T-helper 1 cell (primary cell): ENCODE data around the gene KIAA0040.

ENCODE experiments used
- DNase-seq, 5 donors: peaks; one replicate each; pipeline ENCODE4 v3.0.0-alpha.2; 2012 to 2020
- total RNA-seq, 4 donors: gene quantifications; one replicate each; lab custom pipeline; 2026; lab: John Stamatoyannopoulos, UW

Gene KIAA0040
- total RNA-seq, result 35.2 to 81.4 (median 67.6) reads per million in 4 donors

DNA sequence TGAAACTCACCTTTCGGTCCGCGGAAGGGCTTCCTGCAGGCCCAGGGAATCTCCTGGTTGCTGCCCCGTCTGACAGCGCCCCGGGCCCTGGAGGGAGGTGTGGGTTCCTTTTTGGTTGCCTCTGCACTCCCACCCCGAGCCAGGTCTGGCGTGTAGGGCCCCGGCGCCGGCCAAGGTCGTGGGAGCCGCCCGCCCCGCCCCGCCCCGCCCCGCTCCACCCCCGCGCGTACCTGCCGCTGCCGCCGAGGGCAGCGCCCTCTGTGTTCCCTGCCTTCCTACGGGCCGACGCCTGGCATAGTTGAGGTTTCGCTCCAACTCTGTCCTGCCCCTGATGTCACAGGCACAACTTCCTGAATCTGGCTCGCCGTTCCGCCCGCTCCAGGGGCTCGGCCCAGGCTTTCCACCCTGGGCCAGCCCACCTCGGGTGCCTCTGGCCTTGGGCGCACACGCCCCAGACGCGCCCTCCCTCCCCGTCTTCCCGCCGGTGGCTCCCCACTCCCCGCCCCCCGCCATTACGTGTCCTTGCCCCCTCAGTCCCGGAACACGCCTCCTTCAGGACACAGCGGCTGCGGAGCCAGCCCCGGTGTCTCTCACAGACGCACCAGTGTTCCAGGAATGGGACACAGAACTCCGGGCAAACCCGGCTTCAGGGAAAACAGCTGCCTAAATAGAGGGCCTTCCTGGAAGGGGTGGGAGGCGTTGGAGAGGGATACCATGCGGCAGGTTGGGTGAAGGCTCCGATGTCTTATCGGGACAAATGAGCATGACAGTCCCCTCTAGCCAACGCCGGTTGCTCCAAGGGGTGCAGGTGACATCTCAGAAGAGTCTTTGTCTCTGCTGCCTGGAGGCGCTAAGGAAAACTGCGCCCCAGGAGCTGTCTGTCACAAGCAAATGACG is at the start of gene KIAA0040:
TSS of gene KIAA0040 (minus strand) at position 147 of the 897 bp plus-strand sequence. CDS start 31,763 bp downstream, outside the sequence.
- peak; percentile 41 to 72 (median 53) for DNase-seq

DNA sequence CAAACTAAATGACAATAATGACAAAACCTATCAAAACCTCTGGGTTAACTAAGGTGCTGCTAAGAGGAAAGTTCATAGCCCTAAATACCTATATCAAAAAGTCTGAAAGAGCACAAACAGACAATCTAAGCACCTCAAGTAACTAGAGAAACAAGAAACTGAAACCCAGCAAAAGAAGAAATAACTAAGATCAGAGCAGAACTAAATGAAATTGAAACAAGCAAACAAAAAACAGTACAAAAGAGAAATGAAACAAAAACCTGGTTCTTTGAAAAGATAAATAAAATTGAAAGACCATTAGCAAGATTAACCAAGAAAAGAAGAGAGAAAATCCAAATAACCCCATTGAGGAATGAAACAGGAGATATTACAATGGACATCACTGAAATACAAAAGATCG is 44.8 kb upstream of the KIAA0040 start:
- peak in 1 of 5 donors; percentile 8 for DNase-seq

DNA sequence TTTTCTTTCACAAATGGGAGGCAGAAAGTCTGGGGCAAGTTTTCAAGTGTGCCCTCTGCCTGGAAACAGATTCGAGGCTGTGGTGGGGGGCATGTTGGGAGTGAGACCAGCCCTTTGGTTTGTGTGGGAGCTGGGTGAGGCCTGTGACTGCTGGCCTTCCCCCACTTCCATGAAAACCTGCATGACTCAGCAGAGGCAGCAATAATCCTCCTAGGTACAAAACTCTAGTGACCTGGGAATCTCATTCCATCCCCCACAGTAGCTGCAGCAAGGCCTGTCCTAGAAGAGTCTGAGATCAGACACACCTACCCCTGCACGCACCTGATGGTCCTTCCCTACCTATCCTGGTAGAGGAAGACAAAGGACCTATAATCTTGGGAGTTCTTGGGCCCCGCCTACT is 42.1 kb upstream of the KIAA0040 start:
- no peak for DNase-seq

DNA sequence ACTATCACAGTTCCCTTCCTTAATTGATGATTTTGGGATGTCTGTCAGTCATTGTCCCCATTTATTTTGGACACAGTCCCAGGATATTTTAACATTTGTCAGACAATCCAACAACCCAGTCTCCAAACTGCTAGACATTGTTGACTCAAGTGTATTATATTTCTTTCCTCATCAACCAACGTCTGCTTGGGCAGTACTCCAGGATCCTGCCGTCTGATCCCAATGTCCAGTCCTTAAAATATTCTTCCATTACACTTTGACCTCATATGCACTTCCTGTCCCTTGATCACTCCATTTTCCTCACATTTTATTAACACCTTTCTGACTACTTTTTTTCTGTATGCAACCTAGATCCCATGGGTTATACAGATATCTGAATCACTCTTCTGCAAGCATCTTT is 39.8 kb upstream of the KIAA0040 start:
- no peak for DNase-seq

DNA sequence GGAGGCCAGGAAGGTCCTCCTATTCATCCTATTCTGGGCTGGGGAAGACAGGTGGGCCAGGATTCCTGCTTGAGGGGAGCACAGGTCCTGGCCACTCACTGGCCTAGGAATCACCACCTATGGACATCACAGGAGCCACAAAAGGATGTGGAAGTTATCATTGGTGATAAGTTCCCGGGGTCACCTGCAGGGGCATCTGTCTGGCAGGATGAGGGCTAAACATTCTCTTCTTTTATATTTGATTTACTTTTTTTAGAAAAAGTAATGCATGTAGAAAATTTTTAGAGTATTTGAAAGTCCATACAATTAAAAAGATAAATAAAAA is 33.2 kb upstream of the KIAA0040 start:
- no peak for DNase-seq

DNA sequence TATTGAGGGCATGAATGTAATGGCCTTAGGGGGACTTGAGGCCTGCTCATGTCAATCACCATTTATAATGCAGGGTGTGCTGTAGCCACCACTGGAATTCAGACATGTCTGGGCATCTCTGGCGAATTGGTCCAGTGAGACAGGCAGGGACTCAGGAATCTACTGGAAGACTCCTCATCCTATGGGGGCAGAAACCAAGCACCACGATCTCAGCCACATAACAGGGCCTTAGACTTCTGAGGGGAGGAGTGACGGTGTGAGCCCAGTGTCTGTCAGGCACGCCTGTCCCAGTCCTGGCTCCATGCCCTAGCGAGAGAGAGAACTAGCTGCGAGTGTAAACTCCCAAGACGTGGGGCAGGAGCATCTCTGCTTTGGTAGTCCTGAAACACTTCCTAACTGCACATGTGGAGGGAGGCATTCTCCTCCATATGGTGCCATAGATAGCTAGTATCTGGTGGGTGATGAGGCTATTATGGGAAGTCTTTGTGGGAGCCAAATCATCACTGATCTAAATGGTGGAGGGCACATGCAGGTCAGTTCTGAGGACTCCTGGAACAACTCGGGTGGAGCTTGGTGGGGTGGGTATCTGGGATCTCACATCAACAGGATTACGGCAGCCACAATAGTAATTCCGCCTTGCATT is 29.8 kb upstream of the KIAA0040 start:
- DNase-seq, result no peak

DNA sequence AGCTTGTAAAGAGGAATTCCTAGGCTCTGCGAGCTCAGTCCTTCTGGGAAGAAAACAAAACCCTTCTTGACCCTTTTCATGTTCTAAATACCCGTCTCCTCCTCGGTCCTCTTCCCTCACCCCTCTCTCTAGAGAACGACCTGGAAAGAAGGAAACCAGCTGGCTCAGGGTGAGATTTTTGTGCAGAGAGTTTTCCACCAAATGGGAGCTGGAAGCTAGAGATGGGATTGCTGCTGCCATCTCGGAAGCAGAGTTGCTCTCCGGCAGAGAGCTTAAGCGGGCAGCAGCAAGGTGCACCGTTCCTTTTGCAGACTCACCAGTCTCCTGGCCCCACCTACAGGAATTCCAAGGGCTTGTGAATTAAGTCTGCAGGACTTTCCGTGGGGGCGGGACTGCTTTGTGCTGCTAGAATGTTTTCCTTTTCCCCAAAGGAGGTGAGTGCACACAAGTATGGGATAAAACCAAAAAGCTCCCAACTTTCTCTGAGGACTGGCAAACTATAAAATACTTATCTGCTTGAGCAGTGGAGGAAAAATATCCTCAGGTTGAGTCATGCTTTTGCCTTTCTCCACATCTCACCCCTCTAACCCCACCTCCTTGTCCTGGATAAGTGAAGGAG is 29.1 kb upstream of the KIAA0040 start:
- DNase-seq, result no peak

DNA sequence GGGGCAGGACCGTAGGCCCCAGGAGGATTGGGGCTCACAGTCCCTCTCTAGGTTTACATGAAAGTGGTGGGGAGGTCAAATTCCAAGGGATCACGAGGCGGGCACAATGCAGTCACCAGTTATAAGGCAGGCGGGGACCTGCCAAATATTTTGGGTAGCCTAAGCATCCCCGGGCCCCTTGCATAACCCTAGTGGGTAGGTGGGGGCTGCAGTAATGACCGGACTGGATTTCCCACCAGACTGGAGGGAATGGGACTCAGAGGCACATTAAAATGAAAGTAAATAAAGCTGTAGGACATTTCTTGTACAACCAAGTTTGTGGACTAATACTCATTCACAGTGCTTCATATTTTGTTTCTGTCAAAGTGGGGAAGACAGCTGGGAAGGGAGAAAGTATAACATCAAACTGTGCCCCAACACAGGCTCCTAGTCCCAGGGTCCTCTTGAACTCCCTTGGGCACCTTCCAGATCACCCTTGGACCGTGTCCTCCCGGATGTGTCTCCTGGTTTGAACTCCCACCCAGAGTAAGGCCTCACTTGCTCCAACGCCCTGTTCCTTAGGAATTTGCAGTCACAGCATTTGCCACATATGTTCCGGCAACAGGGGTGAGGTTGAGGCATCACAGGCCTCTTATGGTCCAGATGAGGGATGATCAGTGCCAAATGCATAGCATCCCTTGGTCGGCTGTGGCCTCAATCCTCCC is 28.4 kb upstream of the KIAA0040 start:
- no peak for DNase-seq

DNA sequence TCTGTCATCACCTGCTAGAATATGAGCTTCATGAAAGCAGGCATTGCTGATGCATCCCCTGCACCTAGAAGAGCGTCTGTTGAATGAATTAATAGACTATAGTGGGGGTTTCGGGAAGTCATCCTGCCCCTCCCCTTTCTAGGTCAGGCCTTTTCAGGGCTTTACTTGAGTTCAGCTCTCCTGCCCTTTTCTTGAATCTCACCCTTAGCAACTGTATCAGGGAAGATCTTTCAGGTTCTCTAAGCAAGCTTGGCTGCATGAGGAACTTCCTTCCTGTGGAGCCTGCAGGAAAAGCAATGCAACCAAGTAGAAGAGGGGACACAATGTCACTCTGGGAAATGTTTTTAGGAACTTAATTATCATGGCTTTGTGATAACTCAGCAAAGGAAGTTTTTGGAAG is 27.2 kb upstream of the KIAA0040 start:
- DNase-seq, result no peak

DNA sequence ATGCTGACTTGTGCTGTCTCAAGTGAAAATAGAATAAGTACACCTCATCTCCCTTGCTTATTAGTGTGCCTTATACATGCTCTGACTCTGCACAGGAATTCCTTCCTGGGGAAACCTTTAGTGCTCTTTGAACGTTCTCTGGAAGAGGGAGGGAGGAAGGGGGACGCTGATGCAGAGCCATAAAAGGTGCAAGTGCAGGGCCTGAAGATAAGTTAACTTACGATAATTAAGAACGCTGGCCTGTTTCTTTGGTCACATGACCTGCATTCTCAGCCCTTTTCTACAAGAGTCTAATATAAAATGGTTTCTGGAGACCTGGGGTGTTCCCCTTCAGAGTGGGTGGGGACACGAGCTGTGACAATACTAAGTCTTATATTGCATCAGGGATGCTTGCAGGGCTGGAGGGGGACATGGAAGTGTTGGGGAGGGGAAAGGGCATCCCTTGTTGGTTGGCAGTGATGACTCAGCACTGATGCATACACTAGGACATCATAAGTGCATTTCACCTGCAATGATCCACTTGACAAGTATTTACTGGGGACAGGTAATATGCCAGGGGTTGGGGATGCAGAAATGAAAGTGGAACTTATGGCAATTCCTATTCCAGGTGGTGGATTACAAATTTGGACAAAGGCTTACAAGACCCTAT is 26.3 kb upstream of the KIAA0040 start:
- no peak for DNase-seq

DNA sequence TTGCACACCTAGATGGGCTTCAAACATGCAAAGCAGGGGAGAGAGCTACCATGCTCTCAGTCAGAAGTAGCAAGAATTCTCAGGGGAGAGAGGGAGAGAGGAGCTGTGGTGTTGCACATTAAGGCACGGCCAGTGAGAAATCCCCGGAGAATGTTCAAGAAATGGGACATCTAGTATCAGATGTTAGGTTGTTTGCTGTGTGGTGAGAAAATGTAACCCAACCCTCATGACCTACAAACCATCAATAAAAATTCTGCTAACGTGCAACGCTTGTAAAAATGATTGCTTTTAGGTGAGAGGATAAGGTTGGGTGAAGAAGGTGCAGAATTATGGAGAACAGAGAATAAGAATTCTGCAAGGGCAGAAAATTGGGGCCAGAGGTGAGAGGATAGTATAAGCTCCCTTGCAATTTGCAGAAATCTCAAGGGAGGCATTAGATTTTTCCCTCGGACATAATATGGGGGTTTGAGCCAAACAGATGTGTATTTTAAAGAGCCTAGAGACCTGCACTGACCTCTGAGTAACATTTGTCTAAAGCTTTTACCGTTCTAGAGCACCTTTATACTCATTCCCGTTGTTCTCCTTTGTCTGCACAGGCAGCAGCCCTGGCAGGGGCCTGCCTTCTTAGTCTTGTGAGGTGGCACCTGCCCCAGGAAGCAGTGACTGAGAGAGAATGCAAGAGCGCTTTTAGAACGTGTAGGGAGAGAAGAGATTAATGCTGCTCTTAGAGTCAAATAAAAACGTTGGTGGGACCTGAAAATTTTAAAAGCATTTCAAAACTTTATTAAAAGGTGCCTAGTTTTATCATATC is 25.4 kb upstream of the KIAA0040 start:
- no peak for DNase-seq

DNA sequence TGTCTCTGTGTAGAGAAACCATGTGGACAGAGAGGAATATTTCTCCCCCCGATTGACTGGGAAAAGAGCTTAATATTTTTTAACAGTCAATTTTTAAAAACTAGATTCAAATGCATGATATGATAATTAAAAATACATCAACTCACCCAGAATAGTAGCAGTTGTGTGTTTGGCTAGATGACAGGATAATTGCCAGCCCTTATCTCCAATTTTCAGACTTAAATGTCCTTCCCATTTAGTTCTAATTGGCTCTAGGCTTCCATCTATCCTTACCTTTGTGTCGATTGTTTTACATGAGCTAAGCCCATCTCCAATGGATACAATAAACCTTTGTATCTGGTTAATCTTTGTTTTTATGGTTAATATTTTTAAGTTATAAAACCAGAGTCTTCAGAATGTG is 23.9 kb upstream of the KIAA0040 start:
- DNase-seq, result no peak

DNA sequence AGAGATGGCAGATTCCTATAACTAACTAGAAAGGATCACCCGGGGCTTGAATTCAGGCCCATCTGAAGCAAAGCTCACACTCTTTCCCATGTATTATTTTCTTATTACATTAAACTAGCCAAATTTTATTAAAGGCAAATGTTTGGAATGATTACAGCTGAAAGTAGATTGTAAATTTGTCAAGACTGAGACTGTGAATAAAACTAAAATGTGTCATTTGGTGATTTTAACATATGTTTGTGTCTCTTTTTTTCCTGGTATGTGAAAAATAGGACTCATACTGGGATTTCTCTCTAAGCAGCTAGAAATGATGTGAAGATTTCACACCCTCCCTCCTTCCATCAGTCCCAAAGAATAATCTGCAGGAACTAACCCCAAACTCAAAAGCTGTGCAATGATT is 19.1 kb upstream of the KIAA0040 start:
- DNase-seq, result no peak

DNA sequence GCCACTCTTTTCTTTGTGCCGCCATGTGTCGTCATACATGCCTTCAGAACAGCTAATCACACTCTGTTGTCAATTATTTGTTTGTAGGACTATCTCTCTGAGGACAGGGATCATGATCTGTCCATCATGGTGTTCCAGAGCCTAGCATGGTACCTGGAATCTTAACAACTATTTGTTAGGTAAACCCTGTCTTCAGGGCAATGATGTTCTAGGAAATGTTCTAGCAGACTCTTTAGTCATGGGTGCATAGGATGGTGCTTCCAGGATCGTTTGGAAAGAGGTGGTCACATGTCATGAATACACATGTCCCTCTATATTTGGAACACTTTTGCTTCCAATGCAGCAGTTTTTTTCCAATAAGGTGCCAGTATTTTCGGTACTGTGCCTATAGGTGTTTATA is 18.2 kb upstream of the KIAA0040 start:
- no peak for DNase-seq

DNA sequence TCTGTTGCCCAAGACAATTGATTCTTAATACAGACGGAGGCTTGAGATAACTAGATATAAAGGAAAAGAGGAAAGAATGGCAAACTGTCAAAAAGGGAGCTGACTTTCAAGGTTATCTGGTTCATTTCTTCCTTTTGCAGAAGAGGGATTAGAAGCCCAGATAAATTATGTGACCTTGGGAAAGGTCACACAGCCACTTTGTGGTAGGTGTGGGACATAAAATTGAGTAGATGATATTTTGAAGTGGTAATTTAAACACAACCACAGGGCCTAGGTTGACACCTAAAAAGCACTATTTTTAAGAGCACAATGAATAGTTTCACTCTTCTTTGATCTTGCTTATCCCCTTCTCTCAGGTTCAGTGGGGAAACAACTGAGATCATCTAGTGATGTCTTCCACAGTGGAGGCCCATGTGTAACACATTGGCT is 16.9 kb upstream of the KIAA0040 start:
- peak in 1 of 5 donors; percentile 67 for DNase-seq

DNA sequence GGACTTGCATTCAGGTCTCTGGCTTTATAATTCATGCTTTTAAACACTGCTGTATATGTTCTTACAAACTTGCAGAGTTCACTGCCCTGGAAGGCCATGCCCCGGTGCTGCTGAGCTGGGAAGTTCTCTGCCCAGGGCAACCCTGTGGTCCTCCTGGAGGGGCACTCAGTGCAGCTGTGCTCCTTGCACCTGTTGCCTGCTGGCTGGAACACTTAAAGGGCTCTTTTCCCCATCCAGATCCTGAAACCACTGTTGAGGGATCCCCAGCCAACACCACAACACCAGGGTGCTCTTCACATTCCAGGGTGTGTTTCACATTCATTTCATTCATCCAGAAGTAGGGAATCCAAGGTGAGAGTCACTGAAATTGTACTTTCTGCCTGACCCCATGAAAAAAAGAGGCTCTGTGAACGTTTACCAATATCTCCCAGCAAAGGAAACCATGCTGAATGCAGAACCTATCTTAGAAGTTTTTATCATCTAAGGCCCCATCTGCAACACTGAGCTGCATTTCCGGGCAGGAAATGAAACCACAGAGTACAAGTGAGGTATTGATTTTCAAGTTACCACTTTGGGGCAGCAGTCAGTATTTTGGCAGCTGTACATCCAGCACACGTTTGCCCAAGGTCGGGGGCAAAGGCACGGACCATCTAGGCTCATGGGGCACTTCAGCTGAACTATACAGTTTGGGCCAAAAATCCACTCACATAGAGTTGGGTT is 16.4 kb upstream of the KIAA0040 start:
- DNase-seq, result peak in 4 of 5 donors; percentile 25 to 88 (median 41)

DNA sequence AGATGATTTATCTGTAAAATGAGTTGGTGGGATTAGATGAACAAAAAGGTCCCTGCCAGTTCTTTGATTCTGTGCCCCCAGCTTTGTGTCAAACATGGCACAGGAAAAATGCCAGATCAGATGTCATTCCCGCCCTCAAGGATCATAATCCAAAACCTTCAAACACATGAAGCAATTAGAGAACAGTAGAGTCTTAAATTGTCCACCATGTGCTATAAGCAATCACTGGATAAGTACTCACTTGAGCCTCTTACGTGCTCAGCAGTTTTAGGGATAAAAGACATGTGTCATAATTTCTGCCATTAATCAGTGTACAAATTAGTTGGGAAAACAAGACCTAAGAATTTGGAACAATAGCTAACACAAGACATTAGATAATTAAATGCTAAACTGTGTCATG is 15.4 kb upstream of the KIAA0040 start:
- no peak for DNase-seq

DNA sequence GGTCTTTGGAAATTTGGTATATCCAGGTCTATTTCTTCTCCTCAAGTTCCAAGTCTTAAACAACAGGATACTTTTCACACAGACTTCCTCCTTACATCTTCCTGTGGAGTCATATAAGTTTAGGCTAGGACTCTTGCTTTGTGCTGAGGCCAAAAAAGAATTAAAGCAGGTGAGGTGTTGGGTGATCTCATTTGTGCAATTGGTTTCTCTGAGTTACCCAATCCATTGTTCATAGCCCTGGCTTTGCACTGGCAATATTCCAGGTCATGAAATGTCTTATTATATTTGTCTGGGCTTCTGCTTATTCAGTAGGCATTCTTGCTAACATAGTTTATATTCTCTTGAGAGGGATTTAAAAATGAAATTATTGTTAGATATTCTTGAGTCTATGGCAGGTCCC is 14.1 kb upstream of the KIAA0040 start:
- DNase-seq, result no peak

DNA sequence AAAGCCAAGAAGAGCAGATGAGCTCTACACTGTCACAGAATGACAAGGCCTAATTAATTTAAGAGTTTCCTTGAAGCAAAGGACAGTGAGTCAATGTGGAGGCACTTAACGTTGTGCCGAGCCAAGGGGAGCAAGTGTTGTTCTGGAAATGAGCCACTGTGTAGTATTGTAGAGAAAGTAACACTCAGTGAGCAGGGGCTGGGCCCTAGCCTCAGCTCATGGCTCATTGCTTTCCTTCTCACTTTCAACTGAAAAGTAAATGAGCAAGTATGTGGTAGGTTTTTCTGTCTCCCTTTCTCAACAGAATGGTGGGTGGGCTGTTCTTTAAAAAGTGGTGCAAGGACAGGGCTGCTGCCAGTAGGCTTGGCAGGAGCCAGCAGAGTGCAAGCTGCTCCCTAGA is 11.8 kb upstream of the KIAA0040 start:
- peak in 1 of 5 donors; percentile 22 for DNase-seq

DNA sequence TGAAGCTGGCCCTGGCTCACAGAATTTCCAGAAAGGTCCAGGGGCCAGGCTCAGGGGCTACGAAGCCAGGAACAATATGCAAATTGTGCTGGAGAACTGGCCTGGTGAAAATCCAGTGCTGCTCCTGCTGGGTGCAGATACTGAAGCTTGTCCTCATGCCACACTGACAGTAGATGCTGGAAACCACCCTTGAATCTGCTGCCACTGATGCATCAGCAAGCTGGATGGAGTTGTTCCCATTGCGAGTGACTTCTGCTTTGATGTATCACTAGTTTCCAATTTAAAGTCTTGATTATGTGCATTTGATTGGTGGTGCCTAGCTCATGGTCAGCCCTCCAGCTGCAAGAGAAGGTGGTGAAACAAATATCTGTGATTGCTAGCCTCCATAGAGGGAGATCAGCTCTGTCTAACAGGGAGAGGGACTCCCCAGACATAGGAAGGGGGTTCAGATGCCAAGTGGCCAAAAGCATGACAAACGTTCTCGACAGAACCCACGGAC is 11.0 kb upstream of the KIAA0040 start:
- no peak for DNase-seq
